SH-SY5Y (cell line): ENCODE data around the gene KAT6B.

ENCODE experiments used
- GATA2 ChIP-seq: IDR thresholded peaks from 2 replicates; pipeline ENCODE4 v1.6.1; 2011; ENCODE audit warnings: mild to moderate bottlenecking, low read depth, low read length
- GATA3 ChIP-seq: IDR thresholded peaks from 2 replicates; pipeline ENCODE4 v1.6.1; 2011; ENCODE audit warnings: low read depth, mild to moderate bottlenecking, low read length, moderate library complexity

- TF ChIP-seq GATA3 (no peak), GATA2 (no peak)
Observed at GRCh38 chr10:74963549-74963948, 137.1 kb downstream of the KAT6B start.
